ENCODE measurements around the gene STX5.
A peak's percentile ranks its signal among the peaks of the same experiment; 100 is the strongest.
"Not testable (repeated sequence)": the region's sequence is repeated elsewhere in the genome, so short reads cannot be mapped to it uniquely, and the experiment has no call there.

STX5 gene

DNA sequence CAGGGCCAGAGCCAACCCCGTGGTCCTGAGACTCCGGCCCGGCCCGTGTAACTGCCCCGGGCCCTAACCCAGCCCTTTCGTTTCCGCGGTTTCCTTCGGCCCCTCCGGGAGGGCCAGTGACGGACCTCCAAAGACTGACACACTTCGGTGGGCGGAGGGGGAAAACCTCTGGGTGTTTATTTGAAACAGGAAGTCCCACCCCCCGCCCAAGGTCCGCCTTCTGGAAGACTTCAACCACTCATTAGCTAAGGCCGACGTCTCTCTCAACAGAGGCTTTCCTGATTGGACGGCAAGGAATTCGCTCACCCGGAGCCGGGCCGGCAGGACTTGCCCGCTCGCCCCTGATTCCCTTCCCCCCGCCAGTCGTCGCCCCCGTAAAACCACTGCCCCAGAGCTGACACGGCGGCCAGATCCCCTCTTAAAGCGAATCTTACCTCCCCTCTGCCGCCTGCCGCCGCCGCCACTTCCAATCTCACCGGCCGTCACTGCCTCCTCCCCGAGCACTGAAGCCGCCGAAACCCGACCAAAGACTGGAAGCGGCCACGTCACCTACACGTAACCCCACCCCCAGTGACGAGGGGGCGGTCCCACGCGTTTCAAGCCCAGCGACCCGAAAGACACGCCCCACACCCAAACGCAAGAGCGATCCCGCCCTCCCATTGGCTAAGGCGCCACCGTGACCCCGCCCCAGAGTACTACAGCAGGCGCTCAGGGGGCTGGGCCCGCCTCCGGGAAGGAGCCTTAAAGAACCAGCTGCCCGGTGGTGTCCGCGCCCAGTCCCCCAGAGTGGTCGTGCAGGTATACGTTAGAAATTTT, at the start of gene STX5:
Gene STX5 (minus strand): TSS at position 532 of the 816 bp plus-strand sequence. CDS start 808 bp downstream, outside the sequence.
- DNase-seq, result peak; percentile 100

- peak; percentile 86 to 88 for DNase-seq
Measured at GRCh38 chr11:62880803-62881578, 49.1 kb upstream of the STX5 start, which contains the start of gene SLC3A2. SLC3A2 (plus strand) TSS chr11:62880896; CDS start chr11:62881024, 128 bp downstream.

- peak; percentile 48 to 57 for DNase-seq
Measured at GRCh38 chr11:62880231-62880802, 48.5 kb upstream of the STX5 start.

DNA sequence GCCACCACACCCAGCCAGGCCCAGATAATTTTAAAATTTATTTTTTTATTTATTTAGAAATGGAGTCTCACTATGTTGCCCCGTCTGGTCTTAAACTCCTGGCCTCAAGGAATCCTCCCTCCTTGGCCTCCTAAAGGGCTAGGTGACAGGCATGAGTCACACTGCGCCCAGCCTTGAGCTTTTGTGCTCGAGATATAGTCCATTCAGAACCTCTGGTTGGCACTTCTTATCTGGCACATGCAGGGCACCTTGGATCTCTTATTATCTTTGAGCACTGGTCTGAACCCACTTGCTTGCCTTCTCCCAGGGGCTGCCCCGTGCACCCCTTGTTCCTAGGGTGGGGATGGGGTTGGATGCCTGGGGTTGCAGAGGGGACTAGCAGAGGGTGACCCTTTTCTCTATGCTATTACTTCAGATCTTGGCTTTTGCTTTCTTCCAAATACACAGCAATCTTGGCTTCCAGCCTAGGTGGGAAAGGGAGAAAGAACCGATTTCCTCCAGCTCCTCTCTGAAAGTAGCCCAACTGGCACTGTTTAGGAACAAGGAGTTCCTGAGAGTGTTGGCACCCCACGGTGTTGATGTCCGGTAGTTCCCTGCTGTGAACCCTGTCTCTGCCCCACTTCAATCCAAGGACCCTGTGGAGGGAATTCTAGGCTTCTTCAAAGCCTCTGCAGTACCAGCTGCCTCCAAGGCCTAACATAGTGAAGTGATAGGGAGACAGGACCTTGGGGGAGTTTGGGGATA, 47.6 kb upstream of the STX5 start:
- DNase-seq, result no peak

GRCh38 chr11:62876712-62877111, 44.9 kb upstream of the STX5 start:
- no peak for DNase-seq

DNA sequence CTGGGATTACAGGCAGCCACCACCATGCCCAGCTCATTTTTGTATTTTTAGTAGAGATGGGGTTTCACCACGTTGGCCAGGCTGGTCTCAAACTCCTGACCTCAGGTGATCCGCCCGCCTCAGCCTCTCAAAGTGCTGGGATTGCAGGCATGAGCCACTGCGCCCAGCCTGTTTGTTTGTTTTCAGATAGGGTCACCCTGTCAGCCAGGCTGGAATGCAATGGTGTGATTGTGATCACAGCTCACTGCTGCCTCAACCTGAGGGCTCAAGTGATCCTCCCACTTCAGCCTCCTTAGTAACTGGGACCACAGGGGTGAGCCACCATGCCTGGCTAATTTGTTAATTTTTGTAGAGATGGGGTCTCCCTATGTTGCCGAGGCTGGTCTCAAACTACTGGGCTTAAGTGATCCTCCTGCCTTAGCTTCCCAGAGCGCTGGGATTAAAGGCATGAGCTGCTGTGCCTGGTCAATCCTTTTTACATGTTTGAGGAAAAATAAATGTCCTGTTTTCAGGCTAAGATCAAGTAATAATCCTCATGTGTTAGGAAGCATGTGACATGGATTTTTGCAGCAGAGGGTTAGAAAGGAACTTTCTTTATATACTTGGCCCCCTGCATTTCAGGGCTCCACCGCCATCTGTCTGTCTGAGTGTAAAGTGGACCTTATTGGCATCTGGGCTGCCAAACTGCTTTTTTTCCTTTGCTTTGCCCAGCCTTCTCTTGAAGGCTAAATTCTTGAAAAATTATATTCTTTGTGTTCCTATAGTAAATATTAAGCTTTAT, 44.0 kb upstream of the STX5 start:
- no peak for DNase-seq

DNA sequence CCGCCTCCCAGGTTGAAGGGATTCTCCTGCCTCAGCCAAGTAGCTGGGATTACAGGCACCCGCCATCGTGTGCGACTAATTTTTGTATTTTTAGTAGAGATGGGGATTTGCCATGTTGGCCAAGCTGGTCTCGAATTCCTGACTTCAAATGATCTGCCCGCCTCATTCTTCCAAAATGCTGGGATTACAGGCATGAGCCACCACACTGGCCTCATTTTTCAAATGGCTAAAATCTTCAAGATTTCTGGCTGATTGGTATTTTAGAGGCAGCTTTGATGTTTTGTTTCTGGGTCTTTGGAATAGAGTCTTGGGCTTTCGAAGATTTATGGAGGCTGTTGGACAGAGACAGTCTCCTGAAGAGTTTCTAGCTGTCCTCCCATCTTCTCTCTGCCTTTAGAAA, 43.0 kb upstream of the STX5 start:
- no peak for DNase-seq

DNA sequence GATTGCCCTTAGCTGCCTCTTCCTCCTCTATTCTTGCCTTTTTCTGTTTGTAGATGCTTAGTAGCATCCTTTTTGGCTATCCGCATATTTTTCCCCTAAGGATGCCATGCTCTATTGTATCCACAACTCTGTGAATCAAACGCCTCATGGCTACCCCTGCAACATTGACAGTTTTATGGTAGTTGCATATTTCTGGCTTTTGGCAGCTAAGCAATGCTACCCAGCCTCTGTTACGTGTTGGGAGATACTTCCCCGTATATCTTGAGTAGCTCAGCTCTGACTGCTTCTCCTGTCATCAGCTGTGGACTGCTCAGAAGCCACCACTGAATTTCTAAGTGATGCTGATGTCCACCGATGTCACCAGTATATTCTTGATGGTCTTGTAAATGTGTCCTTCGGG, 33.8 kb upstream of the STX5 start:
- no peak for DNase-seq

DNA sequence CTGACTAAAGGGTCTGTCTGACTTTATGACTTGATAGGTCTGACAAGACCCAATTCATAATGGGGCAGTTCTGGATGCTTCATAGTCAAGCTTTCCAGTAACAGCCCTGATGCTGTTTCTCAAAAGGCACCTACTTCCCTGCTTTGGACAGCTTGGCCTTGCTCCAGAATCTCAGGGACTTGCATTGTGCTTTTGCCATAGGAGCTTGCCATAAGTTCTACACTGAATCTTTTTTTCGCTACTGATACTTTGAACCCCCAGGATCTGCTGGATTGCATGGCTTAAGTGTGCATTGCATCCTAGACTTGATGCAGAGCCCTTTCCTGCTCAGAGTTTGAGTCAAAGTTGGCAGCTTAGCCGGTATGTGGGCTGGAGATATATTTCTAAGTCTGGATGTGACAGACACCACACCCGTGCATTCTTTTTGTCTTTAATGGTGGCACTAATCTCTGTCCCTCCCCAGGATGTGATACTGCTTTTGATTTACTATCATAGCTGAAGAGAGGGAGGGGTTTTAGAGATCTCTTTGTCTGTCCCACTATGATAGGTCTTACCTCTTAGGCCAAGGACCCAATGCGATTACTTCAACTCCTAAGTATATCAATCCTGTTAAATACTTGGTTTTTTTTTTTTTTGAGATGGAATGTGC, 32.0 kb upstream of the STX5 start:
- DNase-seq, result no peak

DNA sequence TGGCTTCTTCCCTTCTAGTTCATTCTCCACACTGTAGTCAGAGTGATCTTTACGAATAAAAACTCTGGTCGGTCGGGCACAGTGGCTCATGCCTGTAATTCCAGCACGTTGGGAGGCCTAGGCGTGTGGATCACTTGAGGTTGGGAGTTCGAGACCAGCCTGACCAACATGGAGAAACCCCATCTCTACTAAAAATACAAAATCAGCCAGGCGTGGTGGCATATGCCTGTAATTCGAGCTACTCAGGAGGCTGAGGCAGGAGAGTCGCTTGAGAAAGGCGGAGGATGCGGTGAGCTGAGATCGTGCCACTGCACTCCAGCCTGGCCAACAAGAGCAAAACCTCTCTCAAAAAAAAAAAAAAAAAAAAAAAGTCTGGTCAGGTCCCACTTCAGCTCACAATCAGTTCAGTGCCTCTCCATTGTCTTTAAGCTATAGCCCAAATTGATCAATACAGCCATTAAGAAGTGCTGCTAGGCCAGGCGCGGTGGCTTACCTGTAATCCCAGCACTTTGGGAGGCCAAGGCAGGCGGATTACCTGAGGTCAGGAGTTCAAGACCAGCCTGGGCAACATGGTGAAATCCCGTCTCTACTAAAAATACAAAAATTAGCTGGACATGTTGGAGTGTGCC, 29.8 kb upstream of the STX5 start:
- not testable (repeated sequence) for DNase-seq

- DNase-seq, result no peak
Measured at GRCh38 chr11:62860835-62861563, 29.1 kb upstream of the STX5 start.

- not testable (repeated sequence) for DNase-seq
Measured at GRCh38 chr11:62859281-62859703, 27.4 kb upstream of the STX5 start.

- DNase-seq, result no peak
Measured at GRCh38 chr11:62858201-62858600, 26.4 kb upstream of the STX5 start.

- DNase-seq, result no peak
Measured at GRCh38 chr11:62857541-62857982, 25.7 kb upstream of the STX5 start.

DNA sequence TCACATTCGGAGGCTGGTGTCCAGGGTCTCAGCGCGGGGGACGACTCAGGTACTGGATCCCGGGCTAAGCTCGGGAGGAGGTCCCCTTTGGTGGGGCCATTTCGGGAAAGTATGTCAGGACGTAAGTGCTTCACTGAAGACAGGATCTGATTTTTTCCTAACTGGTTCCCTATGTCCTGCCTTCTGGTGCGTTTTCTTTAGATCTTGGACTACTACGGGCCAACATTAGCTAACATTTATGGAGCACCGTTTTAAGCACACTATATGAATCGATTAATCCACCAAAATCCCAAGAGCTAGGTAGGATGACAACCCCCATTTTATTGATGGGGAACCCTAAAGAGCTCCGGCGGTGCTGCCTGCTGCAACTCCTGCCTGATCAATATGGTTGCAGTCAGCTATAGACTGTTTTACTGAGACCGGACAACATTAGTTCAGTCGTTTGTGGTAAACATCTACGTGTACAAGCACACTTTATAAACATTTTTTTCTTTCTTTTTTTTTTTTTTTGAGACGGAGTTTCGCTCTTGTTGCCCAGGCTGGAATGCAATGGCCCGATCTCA, 24.6 kb upstream of the STX5 start:
- no peak for DNase-seq

DNA sequence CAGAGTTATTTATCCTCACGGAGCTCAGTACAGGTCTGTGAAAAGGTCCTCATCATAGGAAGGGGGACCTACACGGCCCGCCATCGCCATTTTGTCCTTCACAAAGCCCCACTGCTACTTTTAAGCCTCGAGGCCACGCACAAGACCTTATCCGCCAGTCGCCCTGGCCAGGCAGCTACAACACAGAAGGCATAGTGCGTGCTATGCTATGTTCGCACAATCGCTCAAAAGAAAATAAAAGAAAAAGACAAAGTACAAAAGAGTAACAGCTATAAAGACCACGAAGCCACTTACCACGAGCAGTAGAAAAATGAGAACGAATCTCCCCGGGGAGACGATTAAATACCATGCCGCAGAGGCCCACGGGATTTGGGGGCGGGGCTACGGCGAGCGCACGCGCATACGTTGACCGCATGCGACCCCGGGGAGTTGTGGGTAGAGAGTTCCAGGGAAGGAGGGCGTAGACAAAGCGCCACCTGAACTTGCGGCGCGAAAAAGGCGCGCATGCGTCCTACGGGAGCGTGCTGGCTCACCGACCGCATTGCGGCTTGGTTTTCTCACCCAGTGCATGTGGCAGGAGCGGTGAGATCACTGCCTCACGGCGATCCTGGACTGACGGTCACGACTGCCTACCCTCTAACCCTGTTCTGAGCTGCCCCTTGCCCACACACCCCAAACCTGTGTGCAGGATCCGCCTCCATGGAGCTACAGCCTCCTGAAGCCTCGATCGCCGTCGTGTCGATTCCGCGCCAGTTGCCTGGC, 23.9 kb upstream of the STX5 start:
- peak; percentile 98 for DNase-seq

DNA sequence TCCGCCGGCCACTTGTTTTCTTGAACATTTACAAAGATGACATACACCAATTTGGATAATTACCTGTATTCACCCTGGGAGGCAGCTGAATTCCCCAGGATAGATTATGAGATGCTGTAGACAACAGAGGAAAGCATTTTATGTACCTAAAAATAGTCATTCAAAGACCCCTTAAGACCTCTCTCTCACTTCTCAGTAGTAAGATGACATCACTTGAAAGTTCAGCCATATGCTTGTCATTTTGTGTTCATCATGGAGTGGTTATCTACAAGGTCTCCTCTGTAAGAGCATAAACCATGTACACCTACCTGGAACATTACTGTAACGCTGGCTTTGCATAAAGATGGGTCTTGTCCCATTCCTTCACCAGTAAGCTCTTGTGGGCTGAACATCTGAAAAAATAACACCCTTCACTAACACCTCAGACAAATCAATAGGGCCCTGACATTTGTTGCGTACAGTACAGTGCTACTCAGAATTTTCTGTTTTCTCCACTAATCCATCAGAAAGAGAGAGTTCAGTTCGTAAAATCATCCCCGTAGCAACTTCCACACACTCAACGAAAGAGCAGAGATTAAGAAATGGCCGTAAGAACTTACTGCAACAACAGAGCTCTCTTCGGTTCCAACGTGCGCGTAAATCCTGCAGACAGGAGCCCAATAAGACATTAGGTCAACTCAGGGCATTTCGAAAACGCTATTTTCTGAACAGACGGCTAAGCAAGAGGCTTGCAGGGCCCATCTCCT, 23.1 kb upstream of the STX5 start:
- DNase-seq, result no peak
